OCI-LY3 (cell line): ENCODE data around the gene MYH6.
"Not testable (repeated sequence)": the region's sequence is repeated elsewhere in the genome, so short reads cannot be mapped to it uniquely, and the experiment has no call there.

ENCODE experiments used
- H2AFZ ChIP-seq: fragments of 200-600, 300-600 bp; shearing (Covaris generic); 2 replicates; pipeline ENCODE4 v1.6.0; 2014; ENCODE audit warnings: antibody characterized with exemption, low read depth, low read length
- H3K27ac ChIP-seq: fragments of 200-600, 300-600 bp; sonication (generic); 2 replicates; pipeline ENCODE4 v1.5.1; 2014; ENCODE audit warnings: mild to moderate bottlenecking, low read length, moderate library complexity, mixed read lengths
- H3K27me3 ChIP-seq: fragments of 200-600, 300-600 bp; sonication (generic); 2 replicates; pipeline ENCODE4 v1.6.1; 2014; ENCODE audit warnings: low read depth, low read length, mixed read lengths
- H3K36me3 ChIP-seq: fragments of 200-600, 300-600 bp; sonication (generic); replicated peaks from 2 replicates; pipeline ENCODE3; 2014; ENCODE audit warnings: low read depth, low read length, mixed read lengths
- H3K4me1 ChIP-seq: fragments of 300-600, 200-600 bp; sonication (generic); 2 replicates; pipeline ENCODE4 v1.6.1; 2014; ENCODE audit warnings: low read length, mixed read lengths
- H3K4me2 ChIP-seq: fragments of 200-600, 300-600 bp; sonication (generic); 2 replicates; pipeline ENCODE4 v1.6.1; 2014; ENCODE audit warnings: low read length, mixed read lengths
- H3K4me3 ChIP-seq: fragments of 300-600, 200-600 bp; sonication (generic); 2 replicates; pipeline ENCODE4 v1.5.1; 2014; ENCODE audit warnings: antibody characterized with exemption, mild to moderate bottlenecking, low read length, moderate library complexity
- H3K79me2 ChIP-seq: fragments of 300-600, 200-600 bp; shearing (Covaris generic); 2 replicates; pipeline ENCODE4 v1.6.1; 2014; ENCODE audit warnings: mild to moderate bottlenecking, low read length, mixed read lengths
- H3K9ac ChIP-seq: fragments of 300-600, 200-600 bp; shearing (Covaris generic); 2 replicates; pipeline ENCODE4 v1.6.0; 2014; ENCODE audit warnings: mild to moderate bottlenecking, low read length, moderate library complexity
- H3K9me3 ChIP-seq: fragments of 200-600, 300-600 bp; shearing (Covaris generic); 2 replicates; pipeline ENCODE4 v1.6.1; 2014; ENCODE audit warnings: low read length, mixed read lengths; ENCODE audit not compliant: insufficient read depth
- H4K20me1 ChIP-seq: fragments of 200-600, 300-600 bp; sonication (generic); 2 replicates; pipeline ENCODE4 v1.6.1; 2016; ENCODE audit warnings: low read length, mixed read lengths; ENCODE audit not compliant: insufficient read depth
- EZH2phosphoT487 ChIP-seq: fragments of 200-600 bp; shearing (Covaris generic); IDR thresholded peaks from 2 replicates; pipeline ENCODE4 v1.6.1; 2018; ENCODE audit warnings: antibody characterized with exemption, mixed run types, low read depth
- TF ChIP-seq, protein P1 (sequence below): fragments of 200-600, 300-600 bp; sonication (generic); IDR thresholded peaks from 2 replicates; pipeline ENCODE4 v1.5.1; 2014; ENCODE audit warnings: antibody characterized with exemption, low read length, low read depth

The MYH6 gene

DNA sequence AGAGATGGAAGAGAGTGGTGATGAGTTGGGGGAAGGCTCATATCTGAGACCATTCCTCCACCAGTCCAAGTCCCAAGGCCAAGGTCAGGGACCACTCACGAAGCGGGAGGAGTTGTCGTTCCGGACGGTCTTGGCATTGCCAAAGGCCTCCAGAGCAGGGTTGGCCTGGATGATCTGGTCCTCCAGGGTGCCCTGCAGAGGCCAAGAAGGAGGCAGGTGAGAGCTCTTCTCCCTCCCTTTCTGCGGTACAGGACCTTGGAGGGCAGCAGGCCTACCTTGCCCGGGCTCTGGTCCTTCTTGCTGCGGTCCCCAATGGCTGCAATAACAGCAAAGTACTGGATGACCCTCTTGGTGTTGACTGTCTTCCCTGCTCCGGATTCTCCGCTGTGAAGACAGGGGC is 23.4 kb upstream of the MYH6 start:
- H3K4me2 ChIP-seq: no peak overlapping the region
- no peak overlapping the region for H3K4me3 ChIP-seq
- TF ChIP-seq, protein P1, sequence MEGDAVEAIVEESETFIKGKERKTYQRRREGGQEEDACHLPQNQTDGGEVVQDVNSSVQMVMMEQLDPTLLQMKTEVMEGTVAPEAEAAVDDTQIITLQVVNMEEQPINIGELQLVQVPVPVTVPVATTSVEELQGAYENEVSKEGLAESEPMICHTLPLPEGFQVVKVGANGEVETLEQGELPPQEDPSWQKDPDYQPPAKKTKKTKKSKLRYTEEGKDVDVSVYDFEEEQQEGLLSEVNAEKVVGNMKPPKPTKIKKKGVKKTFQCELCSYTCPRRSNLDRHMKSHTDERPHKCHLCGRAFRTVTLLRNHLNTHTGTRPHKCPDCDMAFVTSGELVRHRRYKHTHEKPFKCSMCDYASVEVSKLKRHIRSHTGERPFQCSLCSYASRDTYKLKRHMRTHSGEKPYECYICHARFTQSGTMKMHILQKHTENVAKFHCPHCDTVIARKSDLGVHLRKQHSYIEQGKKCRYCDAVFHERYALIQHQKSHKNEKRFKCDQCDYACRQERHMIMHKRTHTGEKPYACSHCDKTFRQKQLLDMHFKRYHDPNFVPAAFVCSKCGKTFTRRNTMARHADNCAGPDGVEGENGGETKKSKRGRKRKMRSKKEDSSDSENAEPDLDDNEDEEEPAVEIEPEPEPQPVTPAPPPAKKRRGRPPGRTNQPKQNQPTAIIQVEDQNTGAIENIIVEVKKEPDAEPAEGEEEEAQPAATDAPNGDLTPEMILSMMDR: no peak
- TF ChIP-seq EZH2phosphoT487: no peak
- peaks cover 20% of the 10 kb centered on the region; the same call in 1 of the 2 replicates for H3K27me3 ChIP-seq
- H3K9me3 ChIP-seq: no peaks in the 10 kb centered on the region
- H3K4me1 ChIP-seq: no peaks in the 10 kb centered on the region
- no peak overlapping the region for H3K9ac ChIP-seq
- H3K27ac ChIP-seq: no peak overlapping the region
- no peak overlapping the region for H2AFZ ChIP-seq
- no peaks in the 10 kb centered on the region for H4K20me1 ChIP-seq
- no peaks in the 10 kb centered on the region for H3K79me2 ChIP-seq
- no peaks in the 10 kb centered on the region for H3K36me3 ChIP-seq

DNA sequence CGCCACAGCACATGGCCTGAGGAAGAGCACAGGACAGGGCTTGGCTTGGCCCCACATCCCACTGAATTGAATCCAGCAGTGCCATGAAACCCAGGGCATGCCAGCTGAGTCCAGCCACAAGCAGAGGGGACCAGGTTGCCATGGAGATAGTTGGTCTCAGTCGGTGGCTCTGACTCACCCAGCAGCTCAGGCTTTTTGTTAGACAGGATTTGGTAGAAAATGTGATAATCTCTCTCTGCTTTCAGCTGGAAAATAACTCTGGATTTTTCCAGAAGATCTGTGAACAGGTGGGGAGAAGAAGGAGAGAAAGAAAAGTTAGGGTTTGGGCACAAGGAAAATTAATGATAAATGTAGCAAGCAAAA is 22.6 kb upstream of the MYH6 start:
- no peak for TF ChIP-seq EZH2phosphoT487
- TF ChIP-seq, protein P1: no peak
- Histone ChIP-seq H3K4me3 (no peak overlapping the region), H3K79me2 (no peaks in the 10 kb centered on the region), H2AFZ (no peak overlapping the region), H3K4me2 (no peak overlapping the region), H3K27ac (no peak overlapping the region), H3K4me1 (no peaks in the 10 kb centered on the region), H3K36me3 (no peaks in the 10 kb centered on the region), H3K27me3 (peaks cover 20% of the 10 kb centered on the region; the same call in 1 of the 2 replicates), H3K9ac (no peak overlapping the region), H4K20me1 (no peaks in the 10 kb centered on the region), H3K9me3 (no peaks in the 10 kb centered on the region)

DNA sequence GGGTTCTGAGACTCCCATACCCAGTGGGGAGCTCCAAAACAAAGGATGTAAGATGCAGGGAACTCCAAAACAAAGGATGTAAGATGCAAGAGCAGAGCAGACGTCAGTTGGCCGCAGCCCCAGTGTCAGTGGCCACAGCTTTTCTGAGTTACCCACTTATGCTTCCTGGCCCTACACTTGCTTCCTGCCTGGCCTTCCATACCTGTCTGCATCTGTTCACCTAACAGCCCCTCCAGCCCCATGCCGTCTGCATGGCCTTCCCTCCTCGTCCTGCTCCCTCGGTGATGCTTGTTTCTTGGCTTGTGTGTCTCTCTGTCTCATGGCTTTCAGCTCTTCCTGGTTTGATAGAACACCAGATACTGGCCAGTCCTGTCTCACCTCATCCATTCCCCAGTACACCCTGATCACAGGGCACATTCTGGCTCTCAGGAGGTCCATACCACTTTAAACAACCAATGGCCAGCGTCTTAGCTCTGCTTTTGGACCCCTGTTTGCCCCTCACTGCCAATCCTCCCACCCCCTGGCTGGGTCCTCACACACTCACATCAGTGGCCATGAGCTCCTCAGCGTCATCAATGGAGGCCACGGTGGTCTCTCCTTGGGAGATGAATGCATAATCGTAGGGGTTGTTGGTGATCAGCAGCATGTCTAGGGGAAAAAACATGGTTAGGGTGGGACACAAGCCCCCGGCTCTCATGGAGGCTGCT is 22.1 kb upstream of the MYH6 start:
- Histone ChIP-seq H2AFZ (no peak overlapping the region), H3K9me3 (no peaks in the 10 kb centered on the region), H3K27me3 (peaks cover 20% of the 10 kb centered on the region; the same call in 1 of the 2 replicates), H3K9ac (no peak overlapping the region), H3K4me1 (no peaks in the 10 kb centered on the region), H3K27ac (no peak overlapping the region), H3K79me2 (no peaks in the 10 kb centered on the region), H4K20me1 (no peaks in the 10 kb centered on the region), H3K36me3 (no peaks in the 10 kb centered on the region), H3K4me2 (no peak overlapping the region), H3K4me3 (no peak overlapping the region)
- TF ChIP-seq, protein P1: no peak
- TF ChIP-seq EZH2phosphoT487: no peak

DNA sequence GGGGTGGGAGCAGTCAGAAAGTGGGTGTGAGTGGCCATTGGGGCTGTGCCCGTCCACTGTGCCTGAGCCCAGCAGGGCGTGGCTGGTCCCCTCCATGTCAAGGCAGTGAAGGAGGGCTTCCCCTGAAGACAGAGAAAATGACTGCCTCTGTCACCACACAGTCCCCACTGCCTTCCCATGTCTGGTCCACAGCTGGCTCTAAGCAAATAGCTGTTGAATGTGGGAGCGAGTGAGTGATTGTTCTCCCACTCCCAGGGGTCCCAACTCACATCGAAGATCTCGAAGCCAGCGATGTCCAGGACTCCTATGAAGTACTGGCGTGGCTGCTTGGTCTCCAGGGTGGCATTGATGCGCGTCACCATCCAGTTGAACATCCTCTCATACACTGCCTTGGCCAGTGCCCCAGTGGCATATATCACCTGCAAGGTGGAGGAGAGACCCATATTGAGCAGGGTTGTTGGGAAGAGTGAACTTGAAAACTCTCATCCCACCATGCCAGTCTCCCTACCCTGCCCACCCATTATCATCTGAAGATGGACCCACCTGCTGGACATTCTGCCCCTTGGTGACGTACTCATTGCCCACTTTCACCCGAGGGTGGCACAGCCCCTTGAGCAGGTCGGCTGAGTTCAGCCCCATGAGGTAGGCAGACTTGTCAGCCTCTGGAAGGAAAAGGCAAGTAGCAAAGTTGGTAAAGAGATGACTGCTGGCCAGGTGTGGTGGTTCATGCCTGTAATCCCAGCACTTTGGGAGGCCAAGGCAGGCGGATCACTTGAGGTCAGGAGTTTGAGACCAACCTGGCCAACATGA is 20.8 kb upstream of the MYH6 start:
- peaks cover 9% of the 10 kb centered on the region; the same call in 1 of the 2 replicates for H3K27me3 ChIP-seq
- no peak overlapping the region for H3K27ac ChIP-seq
- H2AFZ ChIP-seq: no peak overlapping the region
- H3K4me1 ChIP-seq: no peaks in the 10 kb centered on the region
- no peaks in the 10 kb centered on the region for H3K9me3 ChIP-seq
- H3K9ac ChIP-seq: no peak overlapping the region
- no peaks in the 10 kb centered on the region for H3K79me2 ChIP-seq
- no peaks in the 10 kb centered on the region for H3K36me3 ChIP-seq
- no peak for TF ChIP-seq EZH2phosphoT487
- TF ChIP-seq, protein P1: no peak
- H3K4me2 ChIP-seq: no peak overlapping the region
- H4K20me1 ChIP-seq: no peaks in the 10 kb centered on the region
- no peak overlapping the region for H3K4me3 ChIP-seq

DNA sequence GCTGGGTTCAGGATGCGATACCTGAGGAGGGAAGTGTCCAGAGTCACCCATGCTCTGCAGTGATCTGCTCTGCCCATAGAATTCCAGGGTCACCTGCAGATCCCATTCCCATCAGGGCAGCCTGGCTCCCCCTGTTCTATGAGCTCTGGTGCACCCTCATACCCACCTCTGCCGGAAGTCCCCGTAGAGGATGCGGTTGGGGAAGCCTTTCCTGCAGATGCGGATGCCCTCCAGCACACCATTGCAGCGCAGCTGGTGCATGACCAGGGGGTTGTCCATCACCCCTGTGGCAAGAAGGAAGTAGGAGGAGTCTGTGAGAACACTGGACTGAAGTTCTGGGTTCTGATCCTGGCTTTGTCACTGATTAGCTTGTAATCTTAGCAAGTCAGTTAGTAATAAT is 17.7 kb upstream of the MYH6 start:
- H3K4me1 ChIP-seq, H3K9ac ChIP-seq: not testable (repeated sequence)

More for the DNA sequence above, 17.7 kb upstream of the MYH6 start:
- H3K27me3 ChIP-seq, H3K4me2 ChIP-seq, H3K36me3 ChIP-seq, H2AFZ ChIP-seq, H3K27ac ChIP-seq, H3K9me3 ChIP-seq, H3K4me3 ChIP-seq, H3K79me2 ChIP-seq, H4K20me1 ChIP-seq: not testable (repeated sequence)
